GM23248 (cell line): ENCODE results near the gene BRPF3. TPM values are rescaled to one million over a fixed set of nuclear protein-coding genes. Genes with fewer than 3 reads are reported as not detected.

ENCODE experiments used
- DNase-seq: peaks from one replicate; pipeline ENCODE4 v3.0.0-alpha.2; 2015
- H2AFZ ChIP-seq: fragments of 200-600 bp; sonication (generic); 2 replicates; pipeline ENCODE4 v1.6.1; 2016; ENCODE audit warnings: antibody characterized with exemption
- H3F3A ChIP-seq: fragments of 200-600 bp; sonication (generic); 2 replicates; pipeline ENCODE4 v1.6.1; 2016; ENCODE audit warnings: mild to moderate bottlenecking, antibody characterized with exemption, mixed run types; ENCODE audit not compliant: insufficient read depth
- H3K27ac ChIP-seq: fragments of 200-600 bp; sonication (generic); 2 replicates; pipeline ENCODE4 v1.5.1; 2016; ENCODE audit warnings: mild to moderate bottlenecking
- H3K27me3 ChIP-seq: fragments of 200-600 bp; sonication (generic); replicated peaks from 2 replicates; pipeline ENCODE4 v1.6.1; 2016; ENCODE audit warnings: mild to moderate bottlenecking; ENCODE audit not compliant: insufficient read depth
- H3K36me3 ChIP-seq: fragments of 200-600 bp; sonication (generic); 2 replicates; pipeline ENCODE4 v1.6.1; 2016; ENCODE audit warnings: low read depth, mild to moderate bottlenecking
- H3K4me1 ChIP-seq: fragments of 200-600 bp; sonication (generic); 2 replicates; pipeline ENCODE4 v1.6.1; 2016; ENCODE audit warnings: mild to moderate bottlenecking; ENCODE audit not compliant: insufficient read depth
- H3K4me2 ChIP-seq: fragments of 200-600 bp; sonication (generic); one replicate; pipeline ENCODE4 v1.6.1; 2016; ENCODE audit warnings: mild to moderate bottlenecking; ENCODE audit not compliant: unreplicated experiment
- H3K4me3 ChIP-seq: fragments of 200-600 bp; sonication (generic); 2 replicates; pipeline ENCODE4 v1.5.1; 2016; ENCODE audit warnings: mild to moderate bottlenecking
- H3K79me2 ChIP-seq: fragments of 200-600 bp; sonication (generic); 2 replicates; pipeline ENCODE4 v1.6.1; 2016; ENCODE audit warnings: mild to moderate bottlenecking; ENCODE audit not compliant: insufficient read depth
- H3K9ac ChIP-seq: fragments of 200-600 bp; sonication (generic); 2 replicates; pipeline ENCODE4 v1.6.1; 2016; ENCODE audit warnings: mild to moderate bottlenecking
- H3K9me2 ChIP-seq: fragments of 200-600 bp; sonication (generic); 2 replicates; pipeline ENCODE4 v1.6.1; 2016; ENCODE audit warnings: mixed run types, mild to moderate bottlenecking, moderate library complexity; ENCODE audit not compliant: insufficient read depth
- H3K9me3 ChIP-seq: fragments of 200-600 bp; sonication (generic); one replicate; pipeline ENCODE4 v1.6.1; 2017; ENCODE audit warnings: low read depth
- H4K20me1 ChIP-seq: fragments of 200-600 bp; sonication (generic); 2 replicates; pipeline ENCODE4 v1.6.0; 2016; ENCODE audit not compliant: insufficient read depth
- EZH2 ChIP-seq: fragments of 200-600 bp; sonication (generic); IDR thresholded peaks from 2 replicates; pipeline ENCODE4 v1.6.1; 2018; ENCODE audit warnings: antibody characterized with exemption, mild to moderate bottlenecking; ENCODE audit not compliant: insufficient read depth, poor library complexity, severe bottlenecking
- EZH2phosphoT487 ChIP-seq: fragments of 200-600 bp; sonication (generic); IDR thresholded peaks from 2 replicates; pipeline ENCODE4 v1.6.1; 2018; ENCODE audit warnings: antibody characterized with exemption, moderate library complexity, mild to moderate bottlenecking, low read depth; ENCODE audit not compliant: insufficient read depth
- WGBS, 2 experiments: methylation state at CpG; one replicate each; pipeline ENCODE4 v1.1.6; 2015 to 2017; ENCODE audit warnings: low lambda C conversion rate in 2 of 2, low coverage in 1 of 2; ENCODE audit errors: missing lambda C conversion rate in 2 of 2; 5-methylcytosine and 5-hydroxymethylcytosine counted together
- in situ Hi-C: fragments of 300-500 bp; cut with MboI; formaldehyde crosslinking; loops from 2 replicates; pipeline ENCODE4 v1.15.0; 2020
- polyA plus RNA-seq: library from polyadenylated mRNA; unstranded; fragments of >200 nt; fragmentation: Nextera tagmentation; extraction: Ambion mirVana; gene quantifications from 2 replicates; pipeline ENCODE4 v1.2.1, GENCODE V29; 2016
- total RNA-seq: library from RNA; depleted of rRNA; stranded (reverse); fragments of >200 nt; shearing (Covaris generic); gene quantifications from 2 replicates; pipeline ENCODE4 v1.2.3, GENCODE V29; 2014

Gene BRPF3
- total and polyA plus RNA-seq, 2 experiments from 2014 or later = 6.3 to 7.9 TPM

GRCh38 chr6:36227379-36228228 lies 31.1 kb downstream of the BRPF3 start:
- 93 to 100% methylated on average over 1 of the region's 1 CpG for WGBS, 2 experiments
- DNase-seq = no peak
- in situ Hi-C loops = no loop called here
- H3K27me3 ChIP-seq = no peaks in the 10 kb centered on the region
- H3F3A ChIP-seq = no peaks in the 10 kb centered on the region
- H4K20me1 ChIP-seq = no peaks in the 10 kb centered on the region
- H2AFZ ChIP-seq = no peak overlapping the region
- H3K9ac ChIP-seq = no peak overlapping the region
- no peak overlapping the region for H3K4me2 ChIP-seq
- no peaks in the 10 kb centered on the region for H3K79me2 ChIP-seq
- H3K36me3 ChIP-seq = peaks cover 39% of the 10 kb centered on the region
- H3K9me2 ChIP-seq = no peaks in the 10 kb centered on the region
- H3K4me1 ChIP-seq = 0 out of 2 replicates have a peak, but pooled peaks cover 7% of the 10 kb centered on the region
- no peak overlapping the region for H3K27ac ChIP-seq
- no peak overlapping the region for H3K4me3 ChIP-seq
- H3K9me3 ChIP-seq = no peaks in the 10 kb centered on the region
- TF ChIP-seq EZH2phosphoT487 (no peak), EZH2 (no peak)

DNA sequence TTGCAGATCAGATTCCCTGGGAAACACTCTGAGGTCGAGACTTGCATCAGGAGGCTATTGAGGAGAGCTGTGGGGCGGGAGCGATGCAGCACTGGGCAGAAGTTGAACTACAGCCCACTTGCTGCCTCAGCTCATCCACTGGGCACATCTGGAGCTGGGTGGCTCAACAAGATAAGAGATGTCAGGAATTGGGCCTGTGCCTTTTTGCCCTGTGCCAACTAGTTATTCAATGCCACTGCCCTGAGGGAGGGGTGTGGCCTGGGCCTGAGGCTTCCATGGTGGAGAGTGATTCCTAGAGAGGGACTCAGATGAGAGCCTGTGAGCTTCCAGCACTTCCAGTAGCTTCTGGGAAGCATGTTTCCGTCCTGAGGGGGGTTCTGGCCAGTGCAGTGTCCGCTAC lies 32.7 kb downstream of the BRPF3 start:
- TF ChIP-seq EZH2 (no peak), EZH2phosphoT487 (no peak)
- Histone ChIP-seq H3K27ac (no peak overlapping the region), H3K9ac (no peak overlapping the region), H3K79me2 (no peaks in the 10 kb centered on the region), H3K9me3 (no peaks in the 10 kb centered on the region), H3K36me3 (peaks cover 36% of the 10 kb centered on the region), H3K27me3 (no peaks in the 10 kb centered on the region), H3K9me2 (no peaks in the 10 kb centered on the region), H4K20me1 (no peaks in the 10 kb centered on the region), H3F3A (no peaks in the 10 kb centered on the region), H2AFZ (no peak overlapping the region), H3K4me3 (no peak overlapping the region), H3K4me1 (no peaks in the 10 kb centered on the region), H3K4me2 (no peak overlapping the region)
- in situ Hi-C loops = no loop called here
- 81% methylated on average over 5 of the region's 5 CpGs for WGBS, 2 experiments
- no peak for DNase-seq

GRCh38 chr6:36230371-36230770 lies 33.8 kb downstream of the BRPF3 start:
- Histone ChIP-seq H3K27ac (no peak overlapping the region), H3K4me2 (no peak overlapping the region), H3F3A (no peaks in the 10 kb centered on the region), H3K4me3 (no peak overlapping the region), H3K9me2 (no peaks in the 10 kb centered on the region), H2AFZ (no peak overlapping the region), H3K9me3 (no peaks in the 10 kb centered on the region), H3K79me2 (no peaks in the 10 kb centered on the region), H3K36me3 (peaks cover 27% of the 10 kb centered on the region), H4K20me1 (no peaks in the 10 kb centered on the region), H3K9ac (no peak overlapping the region), H3K27me3 (no peaks in the 10 kb centered on the region), H3K4me1 (no peaks in the 10 kb centered on the region)
- in situ Hi-C loops = no loop called here
- no peak for TF ChIP-seq EZH2phosphoT487
- no peak for TF ChIP-seq EZH2
- DNase-seq = no peak
- WGBS, 2 experiments = 83 to 90% methylated on average over 11 of the region's 11 CpGs

DNA sequence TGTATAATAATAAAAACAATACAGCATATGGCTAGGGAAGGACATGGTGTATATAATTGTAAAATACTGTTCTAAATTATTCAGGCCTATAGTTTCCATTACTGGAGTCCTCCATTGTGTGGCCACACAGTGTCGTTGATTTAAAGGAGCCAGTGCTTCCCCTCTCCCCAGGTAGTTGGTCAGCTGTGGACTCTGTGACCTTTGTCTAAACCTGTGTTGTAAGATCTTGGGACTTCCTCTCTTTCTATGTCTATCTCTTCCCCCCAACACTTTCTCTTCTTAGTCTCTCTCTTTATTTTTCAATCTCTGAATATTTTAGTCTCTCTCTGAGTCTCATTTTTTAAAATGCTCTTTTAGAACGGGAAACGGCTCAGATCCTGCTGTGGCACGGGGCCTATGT lies 35.6 kb downstream of the BRPF3 start:
- peaks cover 11% of the 10 kb centered on the region; the same call in 1 of the 2 replicates for H3K36me3 ChIP-seq
- H3K9ac ChIP-seq = no peak overlapping the region
- 90 to 92% methylated on average over 4 of the region's 4 CpGs for WGBS, 2 experiments
- no peaks in the 10 kb centered on the region for H3K9me3 ChIP-seq
- DNase-seq = no peak
- no peak overlapping the region for H3K4me2 ChIP-seq
- no peak overlapping the region for H2AFZ ChIP-seq
- no peak overlapping the region for H3K4me3 ChIP-seq
- H4K20me1 ChIP-seq = no peaks in the 10 kb centered on the region
- H3F3A ChIP-seq = no peaks in the 10 kb centered on the region
- no peaks in the 10 kb centered on the region for H3K79me2 ChIP-seq
- no peaks in the 10 kb centered on the region for H3K9me2 ChIP-seq
- H3K27me3 ChIP-seq = no peaks in the 10 kb centered on the region
- in situ Hi-C loops = no loop called here
- no peak overlapping the region for H3K27ac ChIP-seq
- TF ChIP-seq EZH2phosphoT487 (no peak), EZH2 (no peak)
- H3K4me1 ChIP-seq = no peaks in the 10 kb centered on the region
